PFSK-1 (cell line): Measurements from ENCODE around the gene KRTAP10-1.

ENCODE experiments used
- FOXP2 ChIP-seq: optimal IDR thresholded peaks from 2 replicates; pipeline ENCODE3; 2011; ENCODE audit warnings: borderline replicate concordance, control low read depth, inconsistent platforms; ENCODE audit not compliant: insufficient read depth; ENCODE audit errors: extremely low read length, extremely low read depth
- POLR2AphosphoS5 ChIP-seq: IDR thresholded peaks from 2 replicates; pipeline ENCODE4 v1.6.1; 2012; ENCODE audit warnings: low read depth, mild to moderate bottlenecking, control low read depth, low read length, moderate library complexity
- REST ChIP-seq, 2 experiments: IDR thresholded peaks; 2 replicates each; pipeline versions ENCODE4 v1.6.1 to v1.8.0; 2011 to 2012; ENCODE audit warnings: low read depth in 2 of 2, low read length in 2 of 2, control low read depth in 1 of 2, inconsistent platforms in 1 of 2, mild to moderate bottlenecking in 1 of 2, moderate library complexity in 1 of 2; ENCODE audit not compliant: insufficient read depth in 1 of 2
- SIN3A ChIP-seq: IDR thresholded peaks from 2 replicates; pipeline ENCODE4 v1.6.1; 2012; ENCODE audit warnings: mild to moderate bottlenecking, low read length, moderate library complexity, borderline replicate concordance; ENCODE audit not compliant: insufficient read depth
- TAF1 ChIP-seq: IDR thresholded peaks from 2 replicates; pipeline ENCODE4 v1.6.1; 2012; ENCODE audit warnings: low read length, control low read depth, borderline replicate concordance; ENCODE audit not compliant: insufficient read depth

Gene KRTAP10-1

GRCh38 chr21:44579056-44579832, 39.2 kb upstream of the KRTAP10-1 start:
- no peak for TF ChIP-seq FOXP2
- TF ChIP-seq TAF1: no peak
- no peak for TF ChIP-seq REST (IDR thresholded peaks at IDR 0.05; ENCODE audit: insufficient read depth in 1 of 2, low read depth in 2 of 2, low read length in 2 of 2)
- TF ChIP-seq SIN3A: no peak
- TF ChIP-seq POLR2AphosphoS5: no peak

- TF ChIP-seq POLR2AphosphoS5 (no peak), TAF1 (no peak), FOXP2 (no peak), REST (IDR thresholded peaks at IDR 0.05; ENCODE audit: insufficient read depth in 1 of 2, low read depth in 2 of 2, low read length in 2 of 2) (no peak), SIN3A (no peak)
Measured at GRCh38 chr21:44578371-44579055, 38.5 kb upstream of the KRTAP10-1 start.

- TF ChIP-seq SIN3A (no peak), REST (IDR thresholded peaks at IDR 0.05; ENCODE audit: insufficient read depth in 1 of 2, low read depth in 2 of 2, low read length in 2 of 2) (no peak), FOXP2 (no peak), POLR2AphosphoS5 (no peak), TAF1 (no peak)
Measured at GRCh38 chr21:44576025-44576420, 36.0 kb upstream of the KRTAP10-1 start.

- TF ChIP-seq POLR2AphosphoS5 (no peak), SIN3A (no peak), REST (IDR thresholded peaks at IDR 0.05; ENCODE audit: insufficient read depth in 1 of 2, low read depth in 2 of 2, low read length in 2 of 2) (no peak), FOXP2 (no peak), TAF1 (no peak)
Measured at GRCh38 chr21:44575307-44576024, 35.5 kb upstream of the KRTAP10-1 start.
